Stimulated activated naive CD8-positive, alpha-beta T cell treated with anti-CD3 and anti-CD28 coated beads, Interleukin-15, Interleukin-2, amounts not matched to agents 100 ng/mL and 50 ng/mL, for 24 hours (primary cell): ENCODE measurements around the gene IKZF2.

Experiments used
- H3K27ac Mint-ChIP-seq: one replicate; pipeline ENCODE4 v1.8.0; 2021; ENCODE audit warnings: mild to moderate bottlenecking, mixed read lengths
- H3K27me3 Mint-ChIP-seq: one replicate; pipeline ENCODE4 v1.8.0; 2021; ENCODE audit warnings: mixed read lengths
- H3K36me3 Mint-ChIP-seq: one replicate; pipeline ENCODE4 v1.8.0; 2021; ENCODE audit warnings: low read depth, mixed read lengths
- H3K4me1 Mint-ChIP-seq: one replicate; pipeline ENCODE4 v1.8.0; 2021; ENCODE audit warnings: low read depth, mixed read lengths
- H3K4me3 Mint-ChIP-seq: one replicate; pipeline ENCODE4 v1.8.0; 2021; ENCODE audit warnings: mild to moderate bottlenecking, mixed read lengths
- H3K9me3 Mint-ChIP-seq: one replicate; pipeline ENCODE4 v1.8.0; 2021; ENCODE audit warnings: mixed read lengths

The IKZF2 gene

GRCh38 chr2:212961255-212961654 is 190.2 kb downstream of the IKZF2 start:
- Mint-ChIP-seq H3K4me3 (no peak overlapping the region), H3K4me1 (peaks cover 40% of the 10 kb centered on the region), H3K27me3 (no peaks in the 10 kb centered on the region), H3K27ac (no peak overlapping the region), H3K9me3 (peaks cover 4% of the 10 kb centered on the region), H3K36me3 (peaks cover 3% of the 10 kb centered on the region)

GRCh38 chr2:212960336-212960735 is 191.1 kb downstream of the IKZF2 start:
- Mint-ChIP-seq H3K27me3 (no peaks in the 10 kb centered on the region), H3K27ac (no peak overlapping the region), H3K36me3 (peaks cover 3% of the 10 kb centered on the region), H3K9me3 (peaks cover 4% of the 10 kb centered on the region), H3K4me3 (no peak overlapping the region), H3K4me1 (peaks cover 43% of the 10 kb centered on the region)

DNA sequence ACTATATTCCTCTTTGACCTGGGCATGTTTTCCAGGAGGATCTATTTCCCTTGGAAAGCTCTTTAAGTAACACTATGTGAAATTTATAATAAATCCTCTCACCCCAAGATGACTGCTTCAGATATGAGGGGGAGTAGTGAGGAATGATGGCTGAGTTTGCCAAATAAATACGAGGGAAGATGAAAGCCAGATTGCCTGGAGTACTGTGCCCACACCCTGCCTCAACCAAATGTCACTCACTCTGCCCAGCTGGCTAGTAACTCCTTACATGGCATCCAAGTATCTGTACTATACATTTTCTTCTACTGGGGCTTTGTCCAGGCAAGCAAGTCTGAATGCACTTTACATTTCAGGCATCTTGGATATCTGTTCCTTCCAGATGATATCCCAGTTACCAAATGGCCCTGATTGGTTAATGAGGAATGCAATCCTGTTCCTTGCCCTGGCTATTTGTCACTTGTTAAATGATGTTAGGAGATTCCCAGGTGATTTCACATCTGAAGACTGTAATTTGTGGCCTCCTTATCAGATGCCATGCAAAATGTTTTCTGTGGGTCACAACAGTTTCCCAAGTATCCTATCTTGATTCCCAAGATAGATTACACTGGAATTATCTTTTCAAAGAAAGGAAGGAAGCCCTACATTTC is 191.8 kb downstream of the IKZF2 start:
- Mint-ChIP-seq H3K4me3 (no peak overlapping the region), H3K27me3 (no peaks in the 10 kb centered on the region), H3K9me3 (peaks cover 4% of the 10 kb centered on the region), H3K4me1 (peaks cover 43% of the 10 kb centered on the region), H3K27ac (no peak overlapping the region), H3K36me3 (peaks cover 3% of the 10 kb centered on the region)

DNA sequence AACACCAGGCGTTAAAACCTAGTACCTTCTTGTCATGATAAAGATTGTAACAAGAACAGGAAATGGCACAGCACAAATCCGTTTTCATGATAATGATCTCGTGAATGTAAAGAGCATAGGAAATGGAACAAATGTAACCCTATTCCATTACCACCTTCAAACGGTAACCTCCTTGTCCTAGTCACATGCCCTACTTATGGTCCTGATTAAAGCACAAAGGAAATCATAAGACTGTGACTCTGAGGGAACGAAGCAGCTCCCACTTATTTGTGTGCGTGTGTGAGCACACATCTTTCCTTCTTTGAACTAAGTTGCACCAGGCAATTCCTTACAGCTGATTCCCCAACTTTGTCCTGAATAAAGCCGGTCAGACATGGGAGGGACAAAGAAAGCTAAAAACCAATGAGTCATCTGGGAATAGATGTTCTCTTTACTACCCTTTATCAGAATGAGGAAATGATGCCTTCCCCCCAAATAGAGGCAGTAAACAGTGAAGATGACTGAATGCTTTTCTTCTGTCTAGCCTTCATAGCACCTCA is 192.6 kb downstream of the IKZF2 start:
- H3K4me3 Mint-ChIP-seq: peak overlapping the region; percentile 41
- H3K4me1 Mint-ChIP-seq: peaks cover 43% of the 10 kb centered on the region
- peak overlapping the region; percentile 79 for H3K27ac Mint-ChIP-seq
- peaks cover 4% of the 10 kb centered on the region for H3K9me3 Mint-ChIP-seq
- peaks cover 3% of the 10 kb centered on the region for H3K36me3 Mint-ChIP-seq
- no peaks in the 10 kb centered on the region for H3K27me3 Mint-ChIP-seq

DNA sequence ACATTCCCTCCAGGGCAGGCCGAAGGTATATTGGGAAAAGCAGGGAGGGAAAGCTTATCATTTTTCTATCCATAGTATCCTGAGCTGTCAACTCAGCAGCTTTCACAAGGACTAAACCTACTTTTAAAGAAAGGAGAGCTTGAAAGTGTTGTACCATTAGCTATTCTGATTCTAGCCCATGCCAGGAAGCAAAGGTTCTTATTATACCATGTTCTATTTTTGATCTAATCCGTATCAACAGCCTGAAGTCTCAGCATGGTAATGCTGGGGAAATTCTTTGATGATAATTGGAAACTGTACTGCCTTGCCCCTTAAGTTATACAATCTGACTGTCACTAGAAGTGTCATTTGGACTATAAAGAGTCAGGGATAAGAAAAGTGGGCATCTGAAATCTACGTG is 193.3 kb downstream of the IKZF2 start:
- H3K36me3 Mint-ChIP-seq: peaks cover 3% of the 10 kb centered on the region
- H3K27ac Mint-ChIP-seq: peak overlapping the region; percentile 79
- H3K4me3 Mint-ChIP-seq: peak overlapping the region; percentile 41
- peaks cover 47% of the 10 kb centered on the region for H3K4me1 Mint-ChIP-seq
- H3K9me3 Mint-ChIP-seq: peaks cover 4% of the 10 kb centered on the region
- H3K27me3 Mint-ChIP-seq: no peaks in the 10 kb centered on the region

DNA sequence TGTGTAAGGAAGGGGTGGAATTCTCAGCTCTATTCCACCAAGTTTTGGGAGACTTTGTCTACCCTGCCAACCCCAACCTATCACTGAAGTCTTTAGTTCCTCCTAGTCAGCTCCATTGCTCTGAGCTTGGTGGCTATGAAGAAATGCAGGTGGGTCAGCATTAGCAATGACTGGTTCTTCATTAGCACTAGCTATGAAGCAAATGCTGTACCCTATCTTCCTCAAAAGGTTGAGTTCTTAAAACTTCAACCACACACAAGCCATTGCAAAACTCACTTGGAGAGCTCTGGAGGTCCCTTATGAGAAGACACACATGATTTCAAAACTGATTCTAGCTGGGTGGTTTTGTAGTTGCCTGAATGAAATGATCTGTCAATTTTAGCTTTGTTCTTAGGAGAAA is 193.8 kb downstream of the IKZF2 start:
- no peaks in the 10 kb centered on the region for H3K27me3 Mint-ChIP-seq
- peaks cover 6% of the 10 kb centered on the region for H3K9me3 Mint-ChIP-seq
- peaks cover 3% of the 10 kb centered on the region for H3K36me3 Mint-ChIP-seq
- peaks cover 50% of the 10 kb centered on the region for H3K4me1 Mint-ChIP-seq
- no peak overlapping the region for H3K4me3 Mint-ChIP-seq
- peak overlapping the region; percentile 68 for H3K27ac Mint-ChIP-seq

GRCh38 chr2:212956665-212957607 is 194.5 kb downstream of the IKZF2 start:
- Mint-ChIP-seq H3K27ac (peak overlapping the region; percentile 68), H3K4me1 (peaks cover 52% of the 10 kb centered on the region)

GRCh38 chr2:212953170-212953920 is 198.1 kb downstream of the IKZF2 start:
- Mint-ChIP-seq H3K4me3 (no peak overlapping the region), H3K27ac (peak overlapping the region; percentile 26), H3K27me3 (no peaks in the 10 kb centered on the region), H3K9me3 (peaks cover 7% of the 10 kb centered on the region), H3K36me3 (peaks cover 2% of the 10 kb centered on the region), H3K4me1 (peaks cover 32% of the 10 kb centered on the region)

More at GRCh38 chr2:212956665-212957607, 194.5 kb downstream of the IKZF2 start:
- Mint-ChIP-seq H3K27me3 (no peaks in the 10 kb centered on the region), H3K9me3 (peaks cover 8% of the 10 kb centered on the region), H3K36me3 (peaks cover 3% of the 10 kb centered on the region), H3K4me3 (peak overlapping the region; percentile 28)

DNA sequence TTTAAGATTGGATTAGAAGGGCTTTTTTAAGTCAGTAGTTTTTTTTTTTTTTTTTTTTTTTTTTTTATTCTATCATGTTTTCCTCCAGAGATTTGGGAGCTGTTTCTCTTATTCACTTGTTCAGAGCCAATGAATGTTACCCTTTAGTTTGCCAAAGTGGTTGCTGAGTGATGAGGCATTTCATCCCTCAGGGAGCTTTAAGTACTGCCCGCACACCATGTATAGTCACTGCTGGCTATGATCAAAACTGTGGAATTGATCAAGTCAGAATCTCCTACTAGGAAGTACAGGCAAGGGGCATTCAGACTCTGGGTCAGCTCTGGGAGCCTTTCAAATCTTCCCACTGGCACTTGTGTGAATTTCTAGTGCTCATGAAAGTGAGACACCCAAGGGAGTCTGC is 201.6 kb downstream of the IKZF2 start:
- no peak overlapping the region for H3K4me3 Mint-ChIP-seq
- no peak overlapping the region for H3K27ac Mint-ChIP-seq
- no peaks in the 10 kb centered on the region for H3K36me3 Mint-ChIP-seq
- peaks cover 5% of the 10 kb centered on the region for H3K9me3 Mint-ChIP-seq
- peaks cover 9% of the 10 kb centered on the region for H3K4me1 Mint-ChIP-seq
- no peaks in the 10 kb centered on the region for H3K27me3 Mint-ChIP-seq
